Measurements from ENCODE around the gene POLR1C. TPM values are rescaled to one million over a fixed set of nuclear protein-coding genes. Genes with fewer than 3 reads are reported as not detected.

Gene POLR1C
- polyA plus RNA-seq, 3 donors, result 4.5 to 18.3 (median 6.1) TPM

DNA sequence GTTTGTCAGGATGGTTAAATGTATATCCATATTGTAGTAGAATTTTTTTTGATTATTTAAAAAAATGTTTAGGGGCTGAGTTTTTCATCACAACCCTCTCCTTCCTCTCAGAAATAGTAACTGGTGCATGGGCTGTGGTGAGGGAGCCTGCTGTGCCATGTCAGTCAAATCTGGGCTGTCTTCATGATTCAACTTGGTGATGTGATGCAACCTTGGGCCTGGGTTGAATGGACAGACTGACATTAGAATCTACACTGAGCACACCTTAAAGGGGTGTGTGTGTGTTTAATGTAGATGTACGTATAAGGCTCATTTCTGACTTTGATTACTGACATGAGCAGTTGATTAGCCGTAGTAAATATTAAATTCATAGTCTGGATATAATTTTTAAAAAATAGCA lies 35.8 kb upstream of the POLR1C start:
- no peak for TF ChIP-seq CTCF (IDR thresholded peaks at IDR 0.05)
- H3K27ac ChIP-seq (ENCODE audit: low read depth in 1 of 2, low read length in 2 of 2), result no peak overlapping the region
- H3K79me2 ChIP-seq (ENCODE audit: insufficient read depth, low read length), result peaks cover 72% of the 10 kb centered on the region
- no peaks in the 10 kb centered on the region for H3K27me3 ChIP-seq (ENCODE audit: control insufficient read depth in 2 of 2, insufficient read depth in 2 of 2, low read length in 2 of 2)
- Mint-ChIP-seq H3K4me3 (no peak overlapping the region), H3K4me1 (peaks cover 25% of the 10 kb centered on the region), H3K27ac (peak overlapping the region in 6 of 7 donors; percentile 6 to 66 (median 34)), H3K27me3 (ENCODE audit: low read depth in 3 of 3) (peaks cover 0 to 1% (median 0%) of the 10 kb centered on the region in 3 donors), H3K9me3 (no peaks in the 10 kb centered on the region), H3K36me3 (peaks cover 21 to 26% of the 10 kb centered on the region in 2 donors)
- WGBS (ENCODE audit: insufficient coverage), result no CpG with 5 or more reads among the region's 2 CpGs
- no peak overlapping the region for H3K4me2 ChIP-seq (replicated peaks; ENCODE audit: extremely low read depth, low read length, poor library complexity, severe bottlenecking)
- H4K20me1 ChIP-seq (ENCODE audit: insufficient read depth, low read length), result peaks cover 16% of the 10 kb centered on the region
- no peaks in the 10 kb centered on the region for H3K9me3 ChIP-seq (replicated peaks in 1 of 2; ENCODE audit: control insufficient read depth in 1 of 2, insufficient read depth in 1 of 2, low read length in 2 of 2)
- intact Hi-C loops (cut with micrococcal nuclease), result no loop called here
- H3K36me3 ChIP-seq (replicated peaks in 1 of 2; ENCODE audit: control insufficient read depth in 1 of 2, insufficient read depth in 2 of 2, low read length in 2 of 2), result peaks cover 0 to 10% of the 10 kb centered on the region in 2 donors
- H3K9ac ChIP-seq (ENCODE audit: insufficient read depth, low read length, poor library complexity, severe bottlenecking), result no peak overlapping the region
- H2AFZ ChIP-seq (ENCODE audit: insufficient read depth, low read depth, low read length, poor library complexity, severe bottlenecking), result no peak overlapping the region
- H3K4me3 ChIP-seq (replicated peaks in 1 of 3; ENCODE audit: low read depth in 2 of 3, low read length in 3 of 3), result no peak overlapping the region
- H3K4me1 ChIP-seq (ENCODE audit: control insufficient read depth in 1 of 2, insufficient read depth in 2 of 2, low read length in 2 of 2), result peaks cover 14 to 18% of the 10 kb centered on the region in 2 donors
- DNase-seq, result peak in 1 of 3 donors; percentile 35

GRCh38 chr6:43481591-43482236 lies 35.2 kb upstream of the POLR1C start:
- H3K9me3 ChIP-seq (replicated peaks in 1 of 2; ENCODE audit: control insufficient read depth in 1 of 2, insufficient read depth in 1 of 2, low read length in 2 of 2), result no peaks in the 10 kb centered on the region
- H3K4me1 ChIP-seq (ENCODE audit: control insufficient read depth in 1 of 2, insufficient read depth in 2 of 2, low read length in 2 of 2), result peaks cover 13 to 17% of the 10 kb centered on the region in 2 donors
- DNase-seq, result no peak
- peaks cover 25% of the 10 kb centered on the region for H3K4me1 Mint-ChIP-seq
- no peak overlapping the region for H3K4me2 ChIP-seq (replicated peaks; ENCODE audit: extremely low read depth, low read length, poor library complexity, severe bottlenecking)
- no peaks in the 10 kb centered on the region for H3K27me3 ChIP-seq (ENCODE audit: control insufficient read depth in 2 of 2, insufficient read depth in 2 of 2, low read length in 2 of 2)
- H3K27ac ChIP-seq (ENCODE audit: low read depth in 1 of 2, low read length in 2 of 2), result peak overlapping the region in 1 of 2 donors; percentile 7
- H3K36me3 ChIP-seq (replicated peaks in 1 of 2; ENCODE audit: control insufficient read depth in 1 of 2, insufficient read depth in 2 of 2, low read length in 2 of 2), result peaks cover 0 to 15% of the 10 kb centered on the region in 2 donors
- WGBS (ENCODE audit: insufficient coverage), result 86% methylated on average over 4 of the region's 11 CpGs
- H3K9ac ChIP-seq (ENCODE audit: insufficient read depth, low read length, poor library complexity, severe bottlenecking), result no peak overlapping the region
- H4K20me1 ChIP-seq (ENCODE audit: insufficient read depth, low read length), result peaks cover 16% of the 10 kb centered on the region
- no peaks in the 10 kb centered on the region for H3K9me3 Mint-ChIP-seq
- H3K79me2 ChIP-seq (ENCODE audit: insufficient read depth, low read length), result peaks cover 72% of the 10 kb centered on the region
- H3K4me3 ChIP-seq (replicated peaks in 1 of 3; ENCODE audit: low read depth in 2 of 3, low read length in 3 of 3), result no peak overlapping the region
- peak overlapping the region in 1 of 7 donors; percentile 71 for H3K27ac Mint-ChIP-seq
- H3K36me3 Mint-ChIP-seq, result peaks cover 22 to 31% of the 10 kb centered on the region in 2 donors
- H3K27me3 Mint-ChIP-seq (ENCODE audit: low read depth in 3 of 3), result peaks cover 0 to 1% (median 0%) of the 10 kb centered on the region in 3 donors
- no peak overlapping the region for H2AFZ ChIP-seq (ENCODE audit: insufficient read depth, low read depth, low read length, poor library complexity, severe bottlenecking)
- intact Hi-C loops (cut with micrococcal nuclease), result no loop called here
- no peak overlapping the region for H3K4me3 Mint-ChIP-seq
- TF ChIP-seq CTCF (IDR thresholded peaks at IDR 0.05), result no peak
